ENCODE results near the gene GPR35.

The GPR35 gene

GRCh38 chr2:240596491-240596931 lies 28.8 kb upstream of the GPR35 start:
- POLR2A ChIA-PET = interaction anchor here (1.5 kb wide), 1 partner anchor 10 kb away, joined by 5 read pairs; the partner anchor contains the start of gene CAPN10
- no peak for TF ChIP-seq BHLHE40 (IDR thresholded peaks at IDR 0.05; ENCODE audit: borderline replicate concordance)
- TF ChIP-seq ELF4 (IDR thresholded peaks at IDR 0.05) = no peak
- TF ChIP-seq ZNF384 (IDR thresholded peaks at IDR 0.05) = no peak
- no peak for TF ChIP-seq TARDBP (IDR thresholded peaks at IDR 0.05)
- no peak for TF ChIP-seq FOXK2 (IDR thresholded peaks at IDR 0.05)
- TF ChIP-seq NFRKB (IDR thresholded peaks at IDR 0.05) = no peak
- no peak for TF ChIP-seq LEF1 (IDR thresholded peaks at IDR 0.05; ENCODE audit: borderline replicate concordance)
- TF ChIP-seq CTBP1 (IDR thresholded peaks at IDR 0.05; ENCODE audit: borderline replicate concordance) = no peak
- no peak for TF ChIP-seq SP1 (IDR thresholded peaks at IDR 0.05)
- no peak for TF ChIP-seq HDGF (IDR thresholded peaks at IDR 0.05; ENCODE audit: borderline replicate concordance)
- TF ChIP-seq ARNT (IDR thresholded peaks at IDR 0.05) = no peak
- no peak for TF ChIP-seq FOXM1 (IDR thresholded peaks at IDR 0.05; ENCODE audit: borderline replicate concordance)
- no peak for TF ChIP-seq PKNOX1 (IDR thresholded peaks at IDR 0.05)
- no peak for TF ChIP-seq FOXA1 (IDR thresholded peaks at IDR 0.05)
- no peak for TF ChIP-seq SUZ12 (IDR thresholded peaks at IDR 0.05)
- no peak for TF ChIP-seq L3MBTL2 (conservative IDR thresholded peaks at IDR 0.05)
- no peak for DNase-seq (ENCODE audit: extremely low spot score)
- CTCF ChIA-PET = no interaction called here

GRCh38 chr2:240597054-240597418 lies 28.2 kb upstream of the GPR35 start:
- no peak for DNase-seq (ENCODE audit: extremely low spot score)
- no peak for TF ChIP-seq PKNOX1 (IDR thresholded peaks at IDR 0.05)
- no peak for TF ChIP-seq L3MBTL2 (conservative IDR thresholded peaks at IDR 0.05)
- TF ChIP-seq ARNT (IDR thresholded peaks at IDR 0.05) = no peak
- TF ChIP-seq FOXK2 (IDR thresholded peaks at IDR 0.05) = no peak
- no peak for TF ChIP-seq NFRKB (IDR thresholded peaks at IDR 0.05)
- no peak for TF ChIP-seq FOXM1 (IDR thresholded peaks at IDR 0.05; ENCODE audit: borderline replicate concordance)
- no peak for TF ChIP-seq LEF1 (IDR thresholded peaks at IDR 0.05; ENCODE audit: borderline replicate concordance)
- no peak for TF ChIP-seq TARDBP (IDR thresholded peaks at IDR 0.05)
- no peak for TF ChIP-seq FOXA1 (IDR thresholded peaks at IDR 0.05)
- no peak for TF ChIP-seq ELF4 (IDR thresholded peaks at IDR 0.05)
- no peak for TF ChIP-seq SUZ12 (IDR thresholded peaks at IDR 0.05)
- TF ChIP-seq BHLHE40 (IDR thresholded peaks at IDR 0.05; ENCODE audit: borderline replicate concordance) = no peak
- no peak for TF ChIP-seq SP1 (IDR thresholded peaks at IDR 0.05)
- no peak for TF ChIP-seq ZNF384 (IDR thresholded peaks at IDR 0.05)
- TF ChIP-seq HDGF (IDR thresholded peaks at IDR 0.05; ENCODE audit: borderline replicate concordance) = no peak
- no peak for TF ChIP-seq CTBP1 (IDR thresholded peaks at IDR 0.05; ENCODE audit: borderline replicate concordance)
- POLR2A ChIA-PET = interaction anchor here (1.5 kb wide), 1 partner anchor 10 kb away, joined by 5 read pairs; the partner anchor contains the start of gene CAPN10
- CTCF ChIA-PET = no interaction called here

GRCh38 chr2:240597419-240598181 lies 27.7 kb upstream of the GPR35 start:
- CTCF ChIA-PET = interaction anchor here (0.6 kb wide), 1 partner anchor 136 kb away, joined by 3 read pairs; no protein-coding TSS in a partner anchor
- DNase-seq (ENCODE audit: extremely low spot score) = no peak
- TF ChIP-seq FOXK2 (IDR thresholded peaks at IDR 0.05) = no peak
- no peak for TF ChIP-seq LEF1 (IDR thresholded peaks at IDR 0.05; ENCODE audit: borderline replicate concordance)
- TF ChIP-seq FOXA1 (IDR thresholded peaks at IDR 0.05) = no peak
- no peak for TF ChIP-seq L3MBTL2 (conservative IDR thresholded peaks at IDR 0.05)
- no peak for TF ChIP-seq SP1 (IDR thresholded peaks at IDR 0.05)
- TF ChIP-seq SUZ12 (IDR thresholded peaks at IDR 0.05) = no peak
- TF ChIP-seq PKNOX1 (IDR thresholded peaks at IDR 0.05) = no peak
- TF ChIP-seq HDGF (IDR thresholded peaks at IDR 0.05; ENCODE audit: borderline replicate concordance) = no peak
- TF ChIP-seq BHLHE40 (IDR thresholded peaks at IDR 0.05; ENCODE audit: borderline replicate concordance) = no peak
- no peak for TF ChIP-seq FOXM1 (IDR thresholded peaks at IDR 0.05; ENCODE audit: borderline replicate concordance)
- TF ChIP-seq CTBP1 (IDR thresholded peaks at IDR 0.05; ENCODE audit: borderline replicate concordance) = no peak
- no peak for TF ChIP-seq NFRKB (IDR thresholded peaks at IDR 0.05)
- POLR2A ChIA-PET = no interaction called here

- POLR2A ChIA-PET = no interaction called here
- TF ChIP-seq ELF4 (IDR thresholded peaks at IDR 0.05) (no peak), BHLHE40 (IDR thresholded peaks at IDR 0.05; ENCODE audit: borderline replicate concordance) (no peak), PKNOX1 (IDR thresholded peaks at IDR 0.05) (no peak), FOXM1 (IDR thresholded peaks at IDR 0.05; ENCODE audit: borderline replicate concordance) (no peak), FOXA1 (IDR thresholded peaks at IDR 0.05) (no peak), HDGF (IDR thresholded peaks at IDR 0.05; ENCODE audit: borderline replicate concordance) (no peak), SP1 (IDR thresholded peaks at IDR 0.05) (no peak), CTBP1 (IDR thresholded peaks at IDR 0.05; ENCODE audit: borderline replicate concordance) (no peak), ARNT (IDR thresholded peaks at IDR 0.05) (no peak), NFRKB (IDR thresholded peaks at IDR 0.05) (no peak), LEF1 (IDR thresholded peaks at IDR 0.05; ENCODE audit: borderline replicate concordance) (no peak)
- DNase-seq (ENCODE audit: extremely low spot score) = no peak
- CTCF ChIA-PET = interaction anchor here (0.7 kb wide), 1 partner anchor 10 kb away, joined by 3 read pairs; no protein-coding TSS in a partner anchor
Observed at GRCh38 chr2:240598311-240598911, 26.9 kb upstream of the GPR35 start.

GRCh38 chr2:240599141-240599583 lies 26.1 kb upstream of the GPR35 start:
- DNase-seq (ENCODE audit: extremely low spot score) = no peak
- CTCF ChIA-PET = no interaction called here
- TF ChIP-seq LEF1 (IDR thresholded peaks at IDR 0.05; ENCODE audit: borderline replicate concordance) (no peak), TARDBP (IDR thresholded peaks at IDR 0.05) (no peak), L3MBTL2 (conservative IDR thresholded peaks at IDR 0.05) (no peak), SP1 (IDR thresholded peaks at IDR 0.05) (no peak), ELF4 (IDR thresholded peaks at IDR 0.05) (no peak), FOXK2 (IDR thresholded peaks at IDR 0.05) (no peak), FOXA1 (IDR thresholded peaks at IDR 0.05) (no peak)
- POLR2A ChIA-PET = no interaction called here

Data from HEK293T (cell line).